ENCODE measurements around the gene NEU4.
"Not testable (repeated sequence)": the region's sequence is repeated elsewhere in the genome, so short reads cannot be mapped to it uniquely, and the experiment has no call there.

The NEU4 gene

GRCh38 chr2:241774419-241775222 lies 34.4 kb upstream of the NEU4 start:
- DNase-seq = no peak

GRCh38 chr2:241775223-241776177 lies 33.5 kb upstream of the NEU4 start:
- peak; percentile 64 for DNase-seq

- DNase-seq = no peak
These were observed 32.4 kb upstream of the NEU4 start, which contains the start of gene GAL3ST2 for GRCh38 chr2:241776336-241777169. Gene GAL3ST2 (plus strand): TSS chr2:241776822. CDS start chr2:241776956, 134 bp downstream.

GRCh38 chr2:241777170-241777685 lies 31.8 kb upstream of the NEU4 start:
- DNase-seq = no peak

- DNase-seq = no peak
These were observed 31.0 kb upstream of the NEU4 start for GRCh38 chr2:241777686-241778627.

- DNase-seq = no peak
These were observed 27.9 kb upstream of the NEU4 start for GRCh38 chr2:241780939-241781569.

- DNase-seq = not testable (repeated sequence)
These were observed 26.9 kb upstream of the NEU4 start for GRCh38 chr2:241782053-241782452.

- DNase-seq = no peak
These were observed 20.9 kb upstream of the NEU4 start for GRCh38 chr2:241788135-241788534.

- no peak for DNase-seq
These were observed 20.4 kb upstream of the NEU4 start for GRCh38 chr2:241788572-241788971.

GRCh38 chr2:241791385-241791784 lies 17.6 kb upstream of the NEU4 start:
- DNase-seq = not testable (repeated sequence)

- DNase-seq = no peak
These were observed 15.6 kb upstream of the NEU4 start for GRCh38 chr2:241793385-241793784.

- no peak for DNase-seq
These were observed 14.7 kb upstream of the NEU4 start for GRCh38 chr2:241794250-241794823.

- DNase-seq = no peak
These were observed 13.7 kb upstream of the NEU4 start for GRCh38 chr2:241795021-241795999.

- DNase-seq = no peak
These were observed 12.8 kb upstream of the NEU4 start for GRCh38 chr2:241796209-241796608.

- DNase-seq = no peak
These were observed 12.3 kb upstream of the NEU4 start for GRCh38 chr2:241796610-241797138.

- DNase-seq = no peak
These were observed 11.4 kb upstream of the NEU4 start for GRCh38 chr2:241797441-241798080.

- no peak for DNase-seq
These were observed 10.8 kb upstream of the NEU4 start for GRCh38 chr2:241798081-241798630.
